Neuronal stem cell (in vitro differentiated cells): ENCODE measurements around the gene ANG.

Source experiments
- DNase-seq: peaks from one replicate; pipeline ENCODE4 v3.0.0-alpha.2; 2013; ENCODE audit warnings: low spot score
- H2AFZ ChIP-seq: one replicate; pipeline ENCODE4 v1.6.1; 2013; ENCODE audit warnings: mild to moderate bottlenecking, low read length, inconsistent platforms
- H2AK5ac ChIP-seq: 2 replicates; pipeline ENCODE4 v1.6.1; 2013; ENCODE audit warnings: low read depth, mild to moderate bottlenecking, inconsistent platforms, low read length, moderate library complexity, mixed read lengths
- H2BK120ac ChIP-seq: 2 replicates; pipeline ENCODE4 v1.6.1; 2013; ENCODE audit warnings: low read depth, mild to moderate bottlenecking, inconsistent platforms, low read length, moderate library complexity, mixed read lengths
- H2BK12ac ChIP-seq: one replicate; pipeline ENCODE4 v1.6.1; 2013; ENCODE audit warnings: low read length, inconsistent platforms
- H2BK15ac ChIP-seq: 2 replicates; pipeline ENCODE4 v1.6.1; 2013; ENCODE audit warnings: mild to moderate bottlenecking, low read length, inconsistent platforms, mixed read lengths
- H2BK5ac ChIP-seq: one replicate; pipeline ENCODE4 v1.6.1; 2013; ENCODE audit warnings: inconsistent platforms, mild to moderate bottlenecking, low read length, moderate library complexity
- H3K14ac ChIP-seq: one replicate; pipeline ENCODE4 v1.6.1; 2013; ENCODE audit warnings: low read length, inconsistent platforms
- H3K18ac ChIP-seq: 2 replicates; pipeline ENCODE4 v1.6.1; 2013; ENCODE audit warnings: low read length, inconsistent platforms
- H3K23ac ChIP-seq: 2 replicates; pipeline ENCODE4 v1.6.1; 2013; ENCODE audit warnings: low read depth, mild to moderate bottlenecking, mixed read lengths, low read length, inconsistent platforms; ENCODE audit not compliant: poor library complexity
- H3K27ac ChIP-seq: replicated peaks from 3 replicates; pipeline ENCODE4 v1.5.1; 2013; ENCODE audit warnings: low read length, inconsistent platforms
- H3K27me3 ChIP-seq, 3 experiments: 2 replicates each; pipeline ENCODE4 v1.6.1; 2013; ENCODE audit warnings: low read length in 3 of 3, mild to moderate bottlenecking in 2 of 3, inconsistent platforms in 1 of 3, low read depth in 1 of 3, mixed read lengths in 1 of 3, moderate library complexity in 1 of 3; ENCODE audit not compliant: control insufficient read depth in 3 of 3, insufficient read depth in 3 of 3
- H3K36me3 ChIP-seq, 2 donors: replicated peaks in 1 of 2; 2 replicates each; pipeline ENCODE4 v1.6.1; 2013; ENCODE audit warnings: low read length in 2 of 2; ENCODE audit not compliant: control insufficient read depth in 2 of 2, insufficient read depth in 2 of 2
- H3K4ac ChIP-seq: 2 replicates; pipeline ENCODE4 v1.6.1; 2013; ENCODE audit warnings: inconsistent platforms, mild to moderate bottlenecking, low read length, moderate library complexity
- H3K4me1 ChIP-seq, 2 donors: 1 replicate in 1 of 2; 2 replicates in 1 of 2; pipeline ENCODE4 v1.6.1; 2013; ENCODE audit warnings: low read length in 2 of 2, low read depth in 1 of 2; ENCODE audit not compliant: control insufficient read depth in 2 of 2, insufficient read depth in 1 of 2
- H3K4me2 ChIP-seq: one replicate; pipeline ENCODE4 v1.6.1; 2013; ENCODE audit warnings: mild to moderate bottlenecking, low read length, inconsistent platforms; ENCODE audit not compliant: insufficient read depth, poor library complexity, severe bottlenecking
- H3K4me3 ChIP-seq, 2 donors: 2 replicates each; pipeline ENCODE4 v1.5.1; 2013; ENCODE audit warnings: low read length in 2 of 2, mild to moderate bottlenecking in 2 of 2, inconsistent platforms in 1 of 2, moderate library complexity in 1 of 2
- H3K79me1 ChIP-seq: one replicate; pipeline ENCODE4 v1.6.1; 2013; ENCODE audit warnings: low read depth, mild to moderate bottlenecking, inconsistent platforms, low read length, moderate library complexity
- H3K9ac ChIP-seq: one replicate; pipeline ENCODE4 v1.6.1; 2013; ENCODE audit warnings: mild to moderate bottlenecking, low read depth, low read length, inconsistent platforms; ENCODE audit not compliant: poor library complexity
- H3K9me3 ChIP-seq, 2 donors: replicated peaks in 1 of 2; 2 replicates each; pipeline versions ENCODE3 to v1.6.1; 2013; ENCODE audit warnings: low read length in 2 of 2, mild to moderate bottlenecking in 2 of 2, inconsistent platforms in 1 of 2, low read depth in 1 of 2, mixed read lengths in 1 of 2, moderate library complexity in 1 of 2; ENCODE audit not compliant: control insufficient read depth in 2 of 2, insufficient read depth in 1 of 2
- H4K8ac ChIP-seq: one replicate; pipeline ENCODE4 v1.6.1; 2013; ENCODE audit warnings: low read depth, mild to moderate bottlenecking, inconsistent platforms, low read length, moderate library complexity
- H4K91ac ChIP-seq: one replicate; pipeline ENCODE4 v1.6.1; 2013; ENCODE audit warnings: low read length, low read depth, mild to moderate bottlenecking, inconsistent platforms; ENCODE audit not compliant: poor library complexity
- WGBS, 2 donors: extraction: QIAGEN DNeasy Blood & Tissue Kit; methylation state at CpG; one replicate each; pipeline ENCODE4 v1.1.7; 2013; ENCODE audit warnings: missing lambda C conversion rate in 2 of 2, mixed read lengths in 1 of 2; ENCODE audit not compliant: insufficient read length in 2 of 2, insufficient replicate concordance in 1 of 2; ENCODE audit errors: extremely low coverage in 2 of 2; 5-methylcytosine and 5-hydroxymethylcytosine counted together

Gene ANG

DNA sequence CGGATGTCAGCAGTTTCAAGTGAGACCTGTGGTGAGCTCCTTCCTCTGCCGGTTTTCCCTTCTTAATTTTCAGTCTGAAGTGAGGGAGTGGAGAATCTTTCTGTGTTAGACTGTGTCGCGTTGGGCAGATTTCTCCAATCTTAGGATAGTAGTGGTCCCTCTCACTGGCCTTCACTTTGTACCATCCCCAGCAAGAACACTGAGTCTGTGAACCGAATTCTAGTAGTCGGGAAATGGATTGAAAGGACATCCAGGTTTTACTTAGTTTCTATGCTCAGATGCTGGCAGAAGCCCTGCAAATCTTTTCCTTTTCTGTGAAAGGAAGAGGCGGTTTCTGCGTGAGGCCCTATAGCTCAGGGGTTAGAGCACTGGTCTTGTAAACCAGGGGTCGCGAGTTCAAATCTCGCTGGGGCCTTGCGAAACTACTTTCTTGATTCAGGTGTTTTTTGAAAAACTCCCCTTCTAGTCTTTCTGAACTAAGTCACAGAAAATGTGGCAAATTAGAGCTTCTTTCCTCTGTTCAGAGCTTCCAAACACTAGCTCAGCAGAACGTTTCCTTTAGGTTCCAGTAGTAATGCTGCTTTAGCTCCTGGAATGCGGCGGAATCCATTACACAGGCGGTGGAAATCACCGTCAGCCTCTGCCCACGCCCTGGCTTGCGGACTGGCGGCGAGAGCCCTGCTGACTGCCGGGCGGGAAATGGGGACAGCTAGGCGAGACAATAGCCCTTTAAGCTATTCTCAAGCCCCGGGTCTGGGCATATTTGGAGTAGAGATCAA is 7.0 kb upstream of the ANG start:
- Histone ChIP-seq H4K8ac (no peak overlapping the region), H3K4me1 (peaks cover 3 to 4% of the 10 kb centered on the region in 2 donors), H4K91ac (no peak overlapping the region), H2BK5ac (peak overlapping the region; percentile 27), H2BK120ac (no peak overlapping the region), H3K9me3 (no peaks in the 10 kb centered on the region), H3K4me2 (peak overlapping the region; percentile 81), H2BK15ac (no peak overlapping the region), H3K14ac (no peak overlapping the region), H3K9ac (no peak overlapping the region), H3K36me3 (no peaks in the 10 kb centered on the region), H3K18ac (peak overlapping the region; percentile 66), H3K23ac (no peak overlapping the region), H3K27ac (peak overlapping the region; percentile 87), H3K4ac (no peak overlapping the region), H2BK12ac (no peak overlapping the region), H2AK5ac (no peak overlapping the region), H3K27me3 (peaks cover 0 to 3% (median 0%) of the 10 kb centered on the region in 3 experiments), H3K79me1 (no peaks in the 10 kb centered on the region), H3K4me3 (peak overlapping the region; percentile 88 to 91), H2AFZ (peak overlapping the region; percentile 98)
- no CpG with 5 or more reads among the region's 25 CpGs for WGBS, 2 donors
- peak; percentile 89 for DNase-seq

DNA sequence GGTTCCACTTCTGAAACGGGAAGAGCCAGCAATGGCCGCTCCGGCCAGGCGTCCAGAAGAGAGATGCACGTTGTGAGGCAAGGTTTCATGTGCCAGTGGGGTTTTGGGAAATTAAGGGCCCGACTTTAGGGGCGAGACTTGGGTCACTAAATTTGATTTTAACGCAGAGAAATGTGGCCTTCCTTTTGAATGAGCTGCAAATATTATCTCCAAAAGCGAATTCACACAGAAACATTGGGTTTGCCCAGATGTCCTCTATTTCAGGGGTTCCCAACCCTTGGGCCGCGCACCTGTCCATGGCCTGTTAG is 6.5 kb upstream of the ANG start:
- peaks cover 3 to 4% of the 10 kb centered on the region in 2 donors for H3K4me1 ChIP-seq
- DNase-seq = no peak
- H2AK5ac ChIP-seq = no peak overlapping the region

DNA sequence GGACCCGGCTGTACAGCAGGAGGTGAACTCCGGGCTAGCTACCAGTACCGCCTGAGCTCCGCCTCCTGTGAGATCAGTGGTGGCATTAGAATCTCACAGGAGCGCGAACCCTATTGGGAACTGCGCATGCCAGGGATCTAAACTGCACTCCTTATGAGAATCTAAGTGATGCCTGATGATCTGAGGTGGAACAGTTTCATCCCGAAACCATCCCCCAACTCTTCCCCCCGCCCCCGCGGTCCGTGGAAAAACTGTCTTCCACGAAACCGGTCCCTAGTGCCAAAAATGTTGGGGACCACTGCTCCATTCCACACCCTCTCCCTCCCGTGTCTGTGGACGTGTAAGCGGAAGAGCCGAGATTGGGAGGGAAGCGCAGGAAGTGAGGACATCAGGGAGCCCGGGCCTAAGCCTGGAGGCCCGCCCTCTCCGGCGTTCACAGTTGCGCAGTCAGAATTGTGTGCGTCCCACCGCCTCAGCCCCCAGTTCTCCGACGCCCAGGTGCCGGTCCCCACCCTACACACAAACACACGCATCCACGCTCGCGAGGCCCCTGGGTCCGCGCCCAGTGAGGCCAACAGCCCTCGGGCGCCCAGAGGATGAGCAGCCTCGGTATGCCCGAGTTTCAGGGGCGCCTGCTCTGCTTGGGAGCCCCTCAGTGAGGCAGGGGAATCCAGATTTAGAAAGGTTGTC is 6.0 kb upstream of the ANG start:
- H3K9me3 ChIP-seq = no peaks in the 10 kb centered on the region
- no peak overlapping the region for H2BK15ac ChIP-seq
- peak overlapping the region; percentile 87 for H3K27ac ChIP-seq
- H2BK5ac ChIP-seq = peak overlapping the region; percentile 27
- H4K91ac ChIP-seq = no peak overlapping the region
- H3K18ac ChIP-seq = peak overlapping the region; percentile 100
- H3K79me1 ChIP-seq = no peaks in the 10 kb centered on the region
- H3K4me1 ChIP-seq = peaks cover 3 to 4% of the 10 kb centered on the region in 2 donors
- H3K4ac ChIP-seq = no peak overlapping the region
- no peak overlapping the region for H2AK5ac ChIP-seq
- H2BK120ac ChIP-seq = no peak overlapping the region
- peak overlapping the region; percentile 88 to 91 for H3K4me3 ChIP-seq
- peak overlapping the region; percentile 98 for H3K14ac ChIP-seq
- H3K23ac ChIP-seq = peak overlapping the region; percentile 90
- H2AFZ ChIP-seq = peak overlapping the region; percentile 98
- H2BK12ac ChIP-seq = no peak overlapping the region
- H3K9ac ChIP-seq = peak overlapping the region; percentile 100
- no CpG with 5 or more reads among the region's 40 CpGs for WGBS, 2 donors
- H3K36me3 ChIP-seq = no peaks in the 10 kb centered on the region
- peak; percentile 82 for DNase-seq
- H4K8ac ChIP-seq = peak overlapping the region; percentile 55
- peaks cover 0 to 3% (median 0%) of the 10 kb centered on the region in 3 experiments for H3K27me3 ChIP-seq
- peak overlapping the region; percentile 81 for H3K4me2 ChIP-seq

More for the DNA sequence above, 6.5 kb upstream of the ANG start:
- no peak overlapping the region for H3K14ac ChIP-seq
- peaks cover 0 to 3% (median 0%) of the 10 kb centered on the region in 3 experiments for H3K27me3 ChIP-seq
- H3K36me3 ChIP-seq = no peaks in the 10 kb centered on the region
- H2AFZ ChIP-seq = peak overlapping the region; percentile 98
- WGBS, 2 donors = no CpG with 5 or more reads among the region's 11 CpGs
- H2BK120ac ChIP-seq = no peak overlapping the region
- H3K9ac ChIP-seq = peak overlapping the region; percentile 100
- H3K4ac ChIP-seq = no peak overlapping the region
- H2BK12ac ChIP-seq = no peak overlapping the region
- no peak overlapping the region for H4K91ac ChIP-seq
- peak overlapping the region; percentile 90 for H3K23ac ChIP-seq
- H4K8ac ChIP-seq = no peak overlapping the region
- no peaks in the 10 kb centered on the region for H3K79me1 ChIP-seq
- H3K4me2 ChIP-seq = peak overlapping the region; percentile 81
- no peaks in the 10 kb centered on the region for H3K9me3 ChIP-seq
- no peak overlapping the region for H2BK15ac ChIP-seq
- peak overlapping the region; percentile 27 for H2BK5ac ChIP-seq
- peak overlapping the region; percentile 88 to 91 for H3K4me3 ChIP-seq
- H3K27ac ChIP-seq = peak overlapping the region; percentile 87
- H3K18ac ChIP-seq = peak overlapping the region; percentile 66
